Measurements from ENCODE around the gene TMEM151A. TPM values are rescaled to one million over a fixed set of nuclear protein-coding genes. Genes with fewer than 3 reads are reported as not detected.

The TMEM151A gene
- total RNA-seq: under 1 TPM; 0.37 to 0.47 TPM

DNA sequence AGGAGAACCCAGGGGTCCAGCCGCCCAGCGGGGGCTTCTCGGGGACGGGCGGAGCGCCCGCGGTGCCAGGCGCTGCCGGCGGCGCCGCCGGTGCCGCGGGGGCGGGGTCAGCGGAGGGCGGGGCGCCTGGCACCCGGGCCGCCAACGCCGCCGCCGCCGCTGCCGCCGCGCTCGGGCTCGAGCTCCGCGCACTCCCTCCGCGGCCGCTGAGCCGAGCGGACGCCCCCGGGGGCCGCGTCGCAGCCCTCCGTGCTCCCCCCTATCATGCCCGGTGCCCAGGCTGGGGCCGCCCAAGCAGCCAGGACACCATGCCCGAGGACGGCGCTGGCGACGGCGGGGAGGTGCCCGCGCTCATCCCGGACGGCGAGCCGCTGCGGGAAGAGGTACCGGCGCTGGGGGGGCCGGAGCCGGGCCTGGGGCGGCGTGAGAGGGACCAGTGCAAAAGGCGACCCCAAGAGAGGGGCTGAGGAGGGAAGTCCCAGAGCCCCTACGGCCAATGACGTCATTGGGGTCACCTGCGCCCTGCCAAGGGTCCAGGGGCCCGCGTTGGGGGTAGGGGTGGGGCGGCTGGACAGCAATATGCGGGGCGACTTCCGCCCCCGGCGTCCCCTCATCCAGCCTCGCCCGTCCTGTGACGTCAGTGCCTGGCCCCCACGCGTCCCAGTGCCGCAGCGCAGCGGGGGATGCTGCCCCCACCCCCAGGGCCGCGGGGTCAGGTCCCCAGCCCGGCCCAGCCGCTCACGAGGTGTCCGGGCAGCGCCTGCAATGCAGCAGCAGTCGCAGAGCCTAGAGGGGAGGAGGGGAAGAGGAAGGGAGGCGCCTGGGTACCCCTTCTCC is at the start of gene TMEM151A:
Gene TMEM151A, plus strand, starts transcription at position 189 of the 837 bp plus-strand sequence. Its CDS starts 120 bp downstream, at position 309.
- Histone ChIP-seq H3K4me3 (peak within 1 kb of the TSS; percentile 44), H3K36me3 (no peaks in the 10 kb centered on the region), H3K4me1 (peaks cover 11% of the 10 kb centered on the region), H3K27ac (no peak within 1 kb of the TSS), H3K9ac (ENCODE audit: low read depth in 2 of 2, low read length in 2 of 2) (peak within 1 kb of the TSS in 1 of 2 donors; percentile 20), H3K27me3 (peaks cover 15% of the 10 kb centered on the region), H3K9me3 (no peaks in the 10 kb centered on the region)
- intact Hi-C loops (cut with DNase I): no loop called here
- no peak for DNase-seq
- TF ChIP-seq CTCF (IDR thresholded peaks at IDR 0.05): no peak

GRCh38 chr11:66242095-66242765 is 49.5 kb upstream of the TMEM151A start:
- no peak overlapping the region for H3K4me3 ChIP-seq
- no peaks in the 10 kb centered on the region for H3K9me3 ChIP-seq
- no peak overlapping the region for H3K9ac ChIP-seq (ENCODE audit: low read depth in 2 of 2, low read length in 2 of 2)
- H3K36me3 ChIP-seq: no peaks in the 10 kb centered on the region
- intact Hi-C loops (cut with DNase I): no loop called here
- H3K4me1 ChIP-seq: no peaks in the 10 kb centered on the region
- DNase-seq: no peak
- H3K27ac ChIP-seq: no peak overlapping the region
- H3K27me3 ChIP-seq: no peaks in the 10 kb centered on the region
- no peak for TF ChIP-seq CTCF (IDR thresholded peaks at IDR 0.05)

DNA sequence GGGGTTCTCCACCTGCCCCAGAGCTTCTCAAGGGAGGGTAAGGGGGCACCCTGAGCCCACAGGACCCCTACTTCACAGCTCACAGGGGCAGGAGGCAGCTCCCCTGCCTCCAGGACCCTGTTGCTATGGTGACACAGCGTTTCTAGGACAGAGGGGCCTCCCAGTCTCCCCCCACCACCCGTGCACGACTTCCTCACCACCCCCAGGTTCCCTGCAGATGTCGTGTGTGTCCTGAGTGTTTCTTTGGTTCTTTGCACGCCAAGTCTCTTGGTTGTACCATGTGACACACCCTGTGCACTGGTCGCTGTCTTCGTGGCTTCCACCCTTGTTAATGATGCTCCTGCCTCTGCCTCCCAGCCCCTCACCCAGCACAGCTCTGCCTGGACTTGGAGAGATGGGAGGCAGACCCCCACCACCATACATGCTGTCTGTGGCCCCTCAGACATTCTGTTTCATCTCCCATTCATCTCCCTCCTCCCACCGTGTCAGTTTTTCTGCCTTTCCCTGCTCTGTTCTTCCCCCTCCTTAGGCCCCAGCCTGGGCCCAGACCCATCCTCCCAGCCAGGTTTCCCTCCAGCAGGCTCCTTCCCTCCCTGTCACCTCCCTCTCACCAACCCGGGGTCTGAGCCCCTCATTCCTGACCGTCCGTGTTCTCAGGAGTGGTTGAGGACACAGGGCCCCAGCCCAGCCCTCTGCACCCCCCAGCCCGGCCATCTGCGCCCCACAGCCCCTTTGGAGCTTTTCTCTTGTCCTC is 47.7 kb upstream of the TMEM151A start:
- no peak overlapping the region for H3K4me3 ChIP-seq
- no peak for TF ChIP-seq CTCF (IDR thresholded peaks at IDR 0.05)
- H3K9me3 ChIP-seq: no peaks in the 10 kb centered on the region
- DNase-seq: no peak
- intact Hi-C loops (cut with DNase I): no loop called here
- no peaks in the 10 kb centered on the region for H3K36me3 ChIP-seq
- no peak overlapping the region for H3K27ac ChIP-seq
- H3K27me3 ChIP-seq: no peaks in the 10 kb centered on the region
- H3K4me1 ChIP-seq: no peaks in the 10 kb centered on the region
- H3K9ac ChIP-seq (ENCODE audit: low read depth in 2 of 2, low read length in 2 of 2): no peak overlapping the region

- H3K4me3 ChIP-seq: no peak overlapping the region
- DNase-seq: no peak
- no peaks in the 10 kb centered on the region for H3K4me1 ChIP-seq
- H3K9me3 ChIP-seq: no peaks in the 10 kb centered on the region
- no peak for TF ChIP-seq CTCF (IDR thresholded peaks at IDR 0.05)
- H3K9ac ChIP-seq (ENCODE audit: low read depth in 2 of 2, low read length in 2 of 2): no peak overlapping the region
- no peaks in the 10 kb centered on the region for H3K27me3 ChIP-seq
- intact Hi-C loops (cut with DNase I): no loop called here
- no peak overlapping the region for H3K27ac ChIP-seq
- H3K36me3 ChIP-seq: no peaks in the 10 kb centered on the region
These were observed 44.4 kb upstream of the TMEM151A start for GRCh38 chr11:66247295-66247694.

GRCh38 chr11:66247801-66248200 is 43.9 kb upstream of the TMEM151A start:
- no peak overlapping the region for H3K27ac ChIP-seq
- no peak for TF ChIP-seq CTCF (IDR thresholded peaks at IDR 0.05)
- no peaks in the 10 kb centered on the region for H3K36me3 ChIP-seq
- DNase-seq: no peak
- no peaks in the 10 kb centered on the region for H3K9me3 ChIP-seq
- no peak overlapping the region for H3K9ac ChIP-seq (ENCODE audit: low read depth in 2 of 2, low read length in 2 of 2)
- no peaks in the 10 kb centered on the region for H3K4me1 ChIP-seq
- intact Hi-C loops (cut with DNase I): no loop called here
- H3K27me3 ChIP-seq: no peaks in the 10 kb centered on the region
- no peak overlapping the region for H3K4me3 ChIP-seq

Data from colonic mucosa (tissue), 4 donors.